Iris pigment epithelial cell (primary cell): ENCODE results near the gene KCNIP3.

ENCODE experiments used
- DNase-seq: peaks from one replicate; pipeline ENCODE4 v3.0.0-alpha.2; 2011; ENCODE audit warnings: low read depth

The KCNIP3 gene

DNA sequence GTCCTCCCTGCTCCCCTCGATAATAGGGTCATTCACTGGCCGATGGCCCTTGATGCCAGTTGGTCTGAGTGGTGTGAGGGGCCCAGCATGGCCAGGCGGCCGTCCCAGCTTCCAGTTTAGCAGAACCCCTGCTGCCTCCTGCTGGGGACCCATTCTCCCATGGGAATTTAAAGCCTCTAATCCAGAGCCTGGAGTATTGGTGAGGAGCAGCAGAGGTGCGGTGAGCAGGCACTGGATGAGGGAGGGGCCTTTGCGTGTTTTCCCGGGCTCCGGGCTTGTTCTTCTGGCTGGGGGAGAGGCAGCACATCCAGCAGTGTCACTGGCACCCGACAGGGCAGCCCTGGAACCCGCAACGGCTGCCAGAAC is 17.4 kb downstream of the KCNIP3 start:
- DNase-seq = no peak

- DNase-seq = peak; percentile 28
Measured at GRCh38 chr2:95314964-95315611, 17.9 kb downstream of the KCNIP3 start.

- peak; percentile 47 for DNase-seq
Measured at GRCh38 chr2:95315801-95316411, 18.8 kb downstream of the KCNIP3 start.

- peak; percentile 31 for DNase-seq
Measured at GRCh38 chr2:95316466-95317122, 19.4 kb downstream of the KCNIP3 start.

DNA sequence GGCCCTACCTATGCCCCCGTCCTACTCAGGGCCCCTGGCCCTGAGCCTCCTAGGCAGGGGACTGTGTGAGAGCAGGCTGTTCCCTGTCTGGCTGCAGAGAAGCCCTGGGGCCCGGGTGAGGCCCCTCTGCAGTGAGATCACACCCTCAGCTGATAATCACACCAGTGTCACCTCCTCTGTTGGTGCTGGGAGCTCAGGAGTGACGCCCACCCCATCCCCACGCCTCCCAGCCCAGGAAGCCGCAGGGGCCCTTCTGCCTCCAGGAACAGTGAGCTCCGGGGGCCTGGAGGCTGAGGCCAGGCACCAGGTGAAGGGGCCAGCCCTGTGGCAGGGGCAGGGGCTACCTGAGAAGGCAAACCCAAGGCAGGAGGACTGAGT is 20.0 kb downstream of the KCNIP3 start:
- DNase-seq = no peak

- no peak for DNase-seq
Measured at GRCh38 chr2:95317665-95318425, 20.7 kb downstream of the KCNIP3 start.

- no peak for DNase-seq
Measured at GRCh38 chr2:95318431-95319220, 21.5 kb downstream of the KCNIP3 start.

DNA sequence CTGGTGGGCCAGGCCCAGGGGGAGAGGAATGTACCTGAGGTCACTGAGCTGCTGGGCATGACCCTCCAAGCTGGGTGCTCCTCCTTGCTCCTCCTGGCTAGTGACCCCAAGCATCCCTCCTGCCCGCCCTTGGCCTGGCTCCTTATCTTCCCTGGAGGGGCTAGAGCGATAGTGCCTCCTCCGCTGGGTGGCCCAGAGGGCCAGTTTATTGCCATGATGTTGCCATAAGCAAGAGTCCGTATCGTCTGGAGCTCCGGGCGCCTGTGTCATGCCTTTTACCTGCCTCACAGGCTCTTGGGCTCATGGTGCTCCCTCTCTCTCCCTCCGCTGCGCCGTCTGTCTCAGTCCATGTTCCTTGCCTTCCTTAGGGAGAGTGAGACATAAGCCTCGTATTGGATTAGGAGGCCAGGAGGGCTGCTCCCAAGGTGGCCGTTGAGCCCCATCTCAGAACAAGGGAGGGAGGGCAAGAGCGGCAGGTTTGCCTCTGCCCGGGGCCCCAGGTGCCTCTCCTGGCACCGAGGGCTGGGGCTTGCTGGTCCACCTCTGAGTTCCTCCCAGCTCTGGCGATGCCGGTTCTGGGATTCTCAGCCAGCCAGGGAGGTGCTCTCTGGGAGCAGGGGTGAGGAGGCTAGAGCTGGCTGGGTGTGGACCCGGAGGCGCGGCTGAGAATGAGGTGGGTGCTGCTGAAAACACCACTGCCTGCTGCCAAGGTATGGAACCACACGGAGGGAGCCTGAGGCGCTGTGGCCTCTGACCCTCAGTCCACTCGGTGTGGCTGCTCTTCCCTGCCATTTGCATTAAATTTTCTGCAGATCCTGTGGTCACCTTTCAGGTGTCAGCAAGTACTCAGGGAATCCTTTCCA is 22.6 kb downstream of the KCNIP3 start:
- no peak for DNase-seq

- no peak for DNase-seq
Measured at GRCh38 chr2:95320344-95320712, 23.2 kb downstream of the KCNIP3 start.

GRCh38 chr2:95320986-95321767 is 24.0 kb downstream of the KCNIP3 start:
- DNase-seq = no peak

DNA sequence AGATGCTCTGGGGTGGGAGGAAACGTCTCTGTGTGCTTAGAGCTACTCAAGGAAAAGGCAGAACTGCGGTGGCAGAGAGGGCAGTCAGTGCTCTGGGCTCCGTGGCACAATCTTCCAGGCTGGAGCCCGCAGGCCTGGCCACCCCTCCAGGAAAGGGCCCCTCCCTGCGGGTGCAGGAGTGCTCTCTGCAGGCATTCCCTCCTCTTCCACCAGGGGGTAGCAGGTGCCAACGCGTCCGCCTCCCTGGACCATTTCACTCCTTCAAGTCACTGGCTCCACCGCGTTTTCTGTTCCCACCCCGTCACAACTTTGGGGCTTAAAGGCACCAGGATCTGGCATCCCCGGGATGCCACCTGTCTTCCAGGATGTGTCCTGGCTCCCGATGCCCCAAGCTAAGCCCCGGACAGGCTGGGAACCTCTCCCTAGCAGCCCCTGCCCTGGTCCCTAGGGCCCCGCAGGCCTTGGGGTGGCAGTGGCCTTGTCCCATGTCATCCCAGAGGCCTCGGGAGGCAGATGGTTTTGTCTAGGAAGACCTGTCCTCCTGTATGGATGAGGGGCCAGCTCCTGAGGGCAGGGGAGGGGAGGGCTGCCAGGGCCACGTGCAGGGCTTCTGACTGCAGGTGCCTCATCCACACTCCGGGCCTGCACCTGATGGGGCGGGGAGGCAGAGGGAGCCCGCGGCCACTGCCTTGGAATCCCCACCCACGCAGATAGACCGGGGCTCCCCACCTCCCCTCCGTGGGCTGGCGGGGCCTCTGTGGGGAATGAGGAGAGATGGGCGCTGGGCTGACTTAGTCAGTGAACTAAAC is 26.4 kb downstream of the KCNIP3 start:
- DNase-seq = no peak

DNA sequence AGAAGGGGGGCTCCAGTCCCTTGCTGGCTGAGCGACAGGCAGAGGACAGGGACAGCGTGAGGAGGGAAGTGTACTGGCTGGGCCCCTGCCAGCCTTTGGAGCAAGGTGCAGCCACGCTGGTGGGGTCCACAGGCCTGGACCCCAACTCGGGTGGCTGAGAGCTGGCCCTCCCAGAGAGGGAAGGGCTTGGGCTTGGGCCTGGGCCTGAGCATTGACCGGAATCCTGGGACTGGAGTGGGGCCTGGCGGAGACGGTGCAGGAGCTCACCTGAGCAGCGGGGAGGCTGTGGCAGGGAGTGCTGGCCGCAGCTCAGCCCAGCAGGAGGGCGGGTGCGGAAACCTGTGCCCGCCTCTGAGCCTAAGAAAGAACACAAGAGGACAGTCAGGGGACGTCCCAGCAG is 27.9 kb downstream of the KCNIP3 start:
- no peak for DNase-seq

GRCh38 chr2:95325590-95326432 is 28.7 kb downstream of the KCNIP3 start:
- no peak for DNase-seq

DNA sequence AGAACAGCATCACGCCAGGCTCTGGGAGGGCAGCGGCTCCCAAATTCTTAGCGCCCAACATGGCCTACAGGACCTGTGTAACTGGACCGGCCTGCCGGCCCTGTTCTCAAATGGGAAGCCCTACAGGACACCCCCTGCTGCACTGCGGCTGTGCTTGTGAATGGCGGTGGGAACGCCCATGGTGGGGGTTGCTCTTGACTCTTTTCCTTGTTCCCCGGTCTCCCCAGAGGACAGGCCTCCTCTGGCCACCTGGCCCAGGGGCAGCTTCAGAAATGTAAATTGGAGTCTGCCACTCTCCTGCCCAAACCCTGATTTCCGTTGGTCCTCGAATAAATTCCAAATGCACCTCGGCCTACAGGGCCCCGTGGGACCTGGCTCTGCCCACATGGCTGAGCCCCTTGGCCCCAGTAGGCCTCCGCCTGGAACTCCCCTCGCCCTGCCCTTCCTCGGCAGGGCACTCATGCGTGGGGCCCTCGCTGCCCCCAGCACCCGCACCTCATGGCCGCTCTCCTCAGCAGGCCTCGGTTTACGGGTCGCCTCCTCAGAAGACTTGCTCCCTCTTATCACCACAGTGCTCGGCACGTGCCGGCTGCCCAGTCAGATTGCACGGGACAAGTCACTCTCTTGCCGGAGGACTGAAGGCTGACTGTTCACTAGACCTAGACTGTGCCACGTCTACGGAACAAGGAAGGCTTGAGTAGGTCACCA is 29.4 kb downstream of the KCNIP3 start:
- no peak for DNase-seq

DNA sequence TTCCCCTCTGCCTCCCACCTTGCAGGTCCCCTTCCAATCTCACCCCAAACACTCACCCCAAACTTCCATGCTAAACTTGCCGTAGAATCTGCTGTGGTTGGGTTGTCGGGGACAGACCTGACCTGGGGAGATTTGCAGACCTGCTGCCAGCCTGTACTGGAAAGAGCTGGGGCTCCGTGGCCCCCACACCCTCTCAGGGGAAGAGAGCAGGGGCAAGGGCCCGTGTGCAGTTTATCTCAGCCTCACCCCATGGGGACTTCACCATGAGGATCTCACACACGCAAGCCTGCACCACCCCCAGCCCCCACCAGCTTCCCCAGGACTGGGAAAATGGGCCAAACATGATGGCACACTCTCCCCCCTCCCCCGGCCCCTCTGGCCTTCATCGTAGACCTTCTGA is 30.7 kb downstream of the KCNIP3 start:
- no peak for DNase-seq

DNA sequence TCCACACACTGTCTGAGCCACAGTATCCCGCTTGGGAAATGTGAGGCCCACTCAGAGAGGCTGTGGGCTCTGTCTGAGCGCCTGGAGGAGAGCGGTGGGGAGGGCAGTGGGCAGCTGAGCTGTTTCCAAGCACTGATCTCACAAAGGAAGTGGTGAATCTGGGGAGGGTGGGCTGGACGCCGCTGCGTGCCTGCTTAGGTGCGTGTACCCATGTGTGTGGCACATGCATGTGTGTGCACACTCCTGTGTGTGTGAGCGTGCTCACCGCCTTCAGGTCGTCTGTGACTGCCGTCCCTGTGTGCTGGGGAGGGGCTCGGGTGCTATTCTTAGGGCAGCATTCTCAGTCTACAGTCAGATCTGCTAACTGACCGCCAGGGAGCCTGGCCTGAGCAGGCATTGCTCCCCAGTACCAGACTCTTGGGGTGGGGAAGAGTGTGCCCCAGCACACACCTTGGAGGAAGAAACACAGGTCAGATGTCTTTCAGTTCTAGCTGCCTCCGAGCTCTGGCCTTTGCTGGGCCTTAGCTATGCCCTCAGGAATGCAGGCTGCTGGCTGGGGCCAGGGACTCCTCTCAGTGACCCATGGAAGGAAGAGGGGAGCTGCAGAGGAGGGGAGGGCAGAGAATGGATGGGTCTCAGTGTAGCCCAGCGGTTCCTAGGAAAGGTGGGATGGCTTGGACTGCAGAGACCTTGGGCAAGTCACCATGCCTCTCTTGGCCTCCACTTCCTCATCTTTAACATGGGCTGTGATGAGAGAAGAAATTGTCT is 31.4 kb downstream of the KCNIP3 start:
- peak; percentile 22 for DNase-seq

GRCh38 chr2:95329401-95329800 is 32.3 kb downstream of the KCNIP3 start:
- DNase-seq = no peak
